Measurements from ENCODE around the gene SORCS2.

The SORCS2 gene

GRCh38 chr4:7286170-7286569 lies 93.8 kb downstream of the SORCS2 start:
- TF ChIP-seq MAX (IDR thresholded peaks at IDR 0.05) (no peak), REST (IDR thresholded peaks at IDR 0.05; ENCODE audit: low read depth) (no peak), EGR1 (IDR thresholded peaks at IDR 0.05) (no peak), TAF1 (IDR thresholded peaks at IDR 0.05; ENCODE audit: low read depth) (no peak), FOXM1 (IDR thresholded peaks at IDR 0.05; ENCODE audit: borderline replicate concordance, low read depth) (no peak), EP300 (IDR thresholded peaks at IDR 0.05; ENCODE audit: borderline replicate concordance) (no peak), TEAD4 (IDR thresholded peaks at IDR 0.05) (no peak), YY1 (IDR thresholded peaks at IDR 0.05; ENCODE audit: low read depth) (no peak), CEBPB (IDR thresholded peaks at IDR 0.05) (no peak), NFIC (IDR thresholded peaks at IDR 0.05) (no peak), ZBTB7A (IDR thresholded peaks at IDR 0.05; ENCODE audit: low read depth) (no peak)

GRCh38 chr4:7286798-7287197 lies 94.5 kb downstream of the SORCS2 start:
- TF ChIP-seq TEAD4 (IDR thresholded peaks at IDR 0.05): no peak
- no peak for TF ChIP-seq MAX (IDR thresholded peaks at IDR 0.05)
- TF ChIP-seq USF1 (IDR thresholded peaks at IDR 0.05): no peak
- TF ChIP-seq CREB1 (IDR thresholded peaks at IDR 0.05; ENCODE audit: low read depth): no peak
- no peak for TF ChIP-seq EP300 (IDR thresholded peaks at IDR 0.05; ENCODE audit: borderline replicate concordance)
- no peak for TF ChIP-seq TAF1 (IDR thresholded peaks at IDR 0.05; ENCODE audit: low read depth)
- no peak for TF ChIP-seq RAD21 (IDR thresholded peaks at IDR 0.05; ENCODE audit: low read depth)
- TF ChIP-seq ZBTB7A (IDR thresholded peaks at IDR 0.05; ENCODE audit: low read depth): no peak
- TF ChIP-seq REST (IDR thresholded peaks at IDR 0.05; ENCODE audit: low read depth): no peak
- no peak for TF ChIP-seq YY1 (IDR thresholded peaks at IDR 0.05; ENCODE audit: low read depth)
- TF ChIP-seq EGR1 (IDR thresholded peaks at IDR 0.05): no peak

GRCh38 chr4:7287274-7287917 lies 95.1 kb downstream of the SORCS2 start:
- no peak for TF ChIP-seq MAX (IDR thresholded peaks at IDR 0.05)
- TF ChIP-seq TAF1 (IDR thresholded peaks at IDR 0.05; ENCODE audit: low read depth): no peak
- no peak for TF ChIP-seq EP300 (IDR thresholded peaks at IDR 0.05; ENCODE audit: borderline replicate concordance)
- no peak for TF ChIP-seq USF1 (IDR thresholded peaks at IDR 0.05)
- no peak for TF ChIP-seq NFIC (IDR thresholded peaks at IDR 0.05)
- TF ChIP-seq CREB1 (IDR thresholded peaks at IDR 0.05; ENCODE audit: low read depth): no peak
- TF ChIP-seq TCF12 (IDR thresholded peaks at IDR 0.05; ENCODE audit: low read depth): no peak
- TF ChIP-seq TEAD4 (IDR thresholded peaks at IDR 0.05): no peak
- TF ChIP-seq FOXM1 (IDR thresholded peaks at IDR 0.05; ENCODE audit: borderline replicate concordance, low read depth): no peak
- no peak for TF ChIP-seq REST (IDR thresholded peaks at IDR 0.05; ENCODE audit: low read depth)
- TF ChIP-seq RAD21 (IDR thresholded peaks at IDR 0.05; ENCODE audit: low read depth): no peak
- TF ChIP-seq ZBTB7A (IDR thresholded peaks at IDR 0.05; ENCODE audit: low read depth): no peak
- TF ChIP-seq CEBPB (IDR thresholded peaks at IDR 0.05): no peak
- no peak for TF ChIP-seq EGR1 (IDR thresholded peaks at IDR 0.05)
- TF ChIP-seq YY1 (IDR thresholded peaks at IDR 0.05; ENCODE audit: low read depth): no peak

- no peak for TF ChIP-seq YY1 (IDR thresholded peaks at IDR 0.05; ENCODE audit: low read depth)
- no peak for TF ChIP-seq REST (IDR thresholded peaks at IDR 0.05; ENCODE audit: low read depth)
- no peak for TF ChIP-seq MAX (IDR thresholded peaks at IDR 0.05)
- TF ChIP-seq FOXM1 (IDR thresholded peaks at IDR 0.05; ENCODE audit: borderline replicate concordance, low read depth): no peak
- TF ChIP-seq CEBPB (IDR thresholded peaks at IDR 0.05): no peak
- no peak for TF ChIP-seq NFIC (IDR thresholded peaks at IDR 0.05)
- TF ChIP-seq ZBTB7A (IDR thresholded peaks at IDR 0.05; ENCODE audit: low read depth): no peak
- TF ChIP-seq TEAD4 (IDR thresholded peaks at IDR 0.05): no peak
- no peak for TF ChIP-seq TAF1 (IDR thresholded peaks at IDR 0.05; ENCODE audit: low read depth)
- TF ChIP-seq TCF12 (IDR thresholded peaks at IDR 0.05; ENCODE audit: low read depth): no peak
- no peak for TF ChIP-seq CREB1 (IDR thresholded peaks at IDR 0.05; ENCODE audit: low read depth)
- TF ChIP-seq EGR1 (IDR thresholded peaks at IDR 0.05): no peak
Measured at GRCh38 chr4:7287918-7288280, 95.6 kb downstream of the SORCS2 start.

Data from Ishikawa (cell line).